Left hindlimb (tissue), 1 donor: ENCODE data around the gene TLCD1.

Experiments used
- DNase-seq: peaks from one replicate; pipeline ENCODE4 v3.0.0-alpha.2; 2018

TLCD1 gene

GRCh38 chr17:28710861-28711722 lies 14.9 kb downstream of the TLCD1 start:
- DNase-seq: peak; percentile 97

- no peak for DNase-seq
Observed at GRCh38 chr17:28707339-28707720, 18.7 kb downstream of the TLCD1 start.

- DNase-seq: no peak
Observed at GRCh38 chr17:28706471-28707338, 19.3 kb downstream of the TLCD1 start.

GRCh38 chr17:28705728-28706334 lies 20.2 kb downstream of the TLCD1 start:
- DNase-seq: no peak

- no peak for DNase-seq
Observed at GRCh38 chr17:28705074-28705659, 20.9 kb downstream of the TLCD1 start.

GRCh38 chr17:28704219-28704858 lies 21.7 kb downstream of the TLCD1 start:
- DNase-seq: no peak

GRCh38 chr17:28703552-28704218 lies 22.3 kb downstream of the TLCD1 start:
- no peak for DNase-seq

GRCh38 chr17:28702752-28703150 lies 23.3 kb downstream of the TLCD1 start:
- DNase-seq: no peak

- no peak for DNase-seq
Observed at GRCh38 chr17:28702026-28702751, 23.8 kb downstream of the TLCD1 start.

GRCh38 chr17:28700830-28701492 lies 25.1 kb downstream of the TLCD1 start:
- no peak for DNase-seq

- no peak for DNase-seq
Observed at GRCh38 chr17:28700278-28700677, 25.8 kb downstream of the TLCD1 start.

- no peak for DNase-seq
Observed at GRCh38 chr17:28698253-28698941, 27.6 kb downstream of the TLCD1 start.

GRCh38 chr17:28693869-28694268 lies 32.2 kb downstream of the TLCD1 start:
- no peak for DNase-seq

- no peak for DNase-seq
Observed at GRCh38 chr17:28689011-28689410, 37.0 kb downstream of the TLCD1 start.

- DNase-seq: no peak
Observed at GRCh38 chr17:28688481-28688880, 37.6 kb downstream of the TLCD1 start.

- no peak for DNase-seq
Observed at GRCh38 chr17:28686296-28686695, 39.7 kb downstream of the TLCD1 start.

- DNase-seq: no peak
Observed at GRCh38 chr17:28685366-28685765, 40.7 kb downstream of the TLCD1 start.

- DNase-seq: no peak
Observed at GRCh38 chr17:28684963-28685362, 41.1 kb downstream of the TLCD1 start.

GRCh38 chr17:28682655-28683054 lies 43.4 kb downstream of the TLCD1 start:
- DNase-seq: no peak

GRCh38 chr17:28675980-28676379 lies 50.1 kb downstream of the TLCD1 start:
- DNase-seq: no peak
